Tibial nerve (tissue), 4 donors: ENCODE results near the gene NUP210.

Experiments
- CTCF ChIP-seq, 5 experiments: fragments of 200-600 bp in 3 of 5; fragments of 450-650 bp in 2 of 5; sonication (generic) in 3 of 5; IDR thresholded peaks; one replicate each; pipeline ENCODE4 v1.5.1; 2016 to 2019; ENCODE audit warnings: antibody characterized with exemption in 5 of 5, mild to moderate bottlenecking in 3 of 5, moderate library complexity in 2 of 5
- EP300 ChIP-seq, 2 donors: sonication (generic); formaldehyde crosslinking; IDR thresholded peaks; one replicate each; pipeline ENCODE4 v1.6.1; 2017; ENCODE audit warnings: antibody characterized with exemption in 2 of 2, mild to moderate bottlenecking in 1 of 2
- POLR2A ChIP-seq, 2 donors: fragments of 450-650 bp; IDR thresholded peaks; one replicate each; pipeline ENCODE4 v1.6.1; 2017; ENCODE audit warnings: antibody characterized with exemption in 2 of 2, mild to moderate bottlenecking in 2 of 2, moderate library complexity in 2 of 2

DNA sequence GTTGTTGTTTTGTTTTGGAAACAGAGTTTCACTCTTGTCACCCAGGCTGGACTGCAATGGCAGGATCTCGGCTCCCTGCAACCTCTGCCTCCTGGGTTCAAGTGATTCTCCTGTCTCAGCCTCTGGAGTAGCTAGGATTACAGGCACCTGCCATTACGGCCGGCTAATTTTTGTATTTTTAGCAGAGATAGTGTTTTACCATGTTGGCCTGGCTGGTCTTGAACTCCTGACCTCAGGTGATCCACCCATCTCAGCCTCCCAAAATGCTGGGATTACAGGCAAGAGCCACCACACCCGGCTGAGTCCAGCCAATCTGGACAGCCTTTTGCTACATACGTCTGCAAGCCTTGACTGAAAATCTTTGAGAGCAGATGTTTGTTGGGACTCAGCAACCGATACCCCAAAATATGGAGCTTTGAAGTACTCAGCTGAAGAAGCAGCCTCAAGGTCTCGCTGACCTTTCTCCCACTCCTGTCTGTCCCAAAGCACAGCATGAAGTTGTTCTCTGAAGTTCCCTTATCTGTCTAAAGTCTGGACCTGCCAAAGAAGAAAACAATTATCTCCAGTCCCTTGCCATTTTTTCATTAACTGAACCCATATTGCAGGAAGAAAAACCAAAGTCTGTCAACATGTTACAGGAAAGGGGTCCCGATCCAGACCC is 9.6 kb upstream of the NUP210 start:
- TF ChIP-seq CTCF (IDR thresholded peaks at IDR 0.05) (no peak), EP300 (IDR thresholded peaks at IDR 0.05) (no peak), POLR2A (IDR thresholded peaks at IDR 0.05) (no peak)
